Body of pancreas (tissue), 4 donors: ENCODE measurements around the gene GUCY2D. TPM values are rescaled to one million over a fixed set of nuclear protein-coding genes. Genes with fewer than 3 reads are reported as not detected.

Source experiments
- ATAC-seq: fragments of 150-250 bp; one replicate; pipeline ENCODE4 v1.9.1; 2016
- DNase-seq, 4 donors: peaks; one replicate each; pipeline ENCODE4 v3.0.0-alpha.2; 2019
- H3K27ac ChIP-seq, 4 donors: fragments of 200-600 bp; sonication (generic); 1 replicate in 3 of 4; 2 replicates in 1 of 4; pipeline versions ENCODE4 v1.5.1 to v1.6.1; 2016 to 2019; ENCODE audit warnings: mild to moderate bottlenecking in 1 of 4, mixed read lengths in 1 of 4, moderate library complexity in 1 of 4
- H3K27me3 ChIP-seq, 2 donors: fragments of 200-600 bp; sonication (generic); one replicate each; pipeline ENCODE4 v1.6.0; 2016; ENCODE audit warnings: mild to moderate bottlenecking in 1 of 2
- H3K36me3 ChIP-seq, 2 donors: fragments of 200-600 bp; sonication (generic); replicated peaks in 1 of 2; 2 replicates each; pipeline ENCODE4 v1.5.1; 2016; ENCODE audit warnings: low read depth in 2 of 2; ENCODE audit not compliant: insufficient read depth in 1 of 2
- H3K4me1 ChIP-seq: fragments of 200-600 bp; sonication (generic); one replicate; pipeline ENCODE4 v1.6.0; 2016
- H3K4me3 ChIP-seq, 2 donors: fragments of 200-600 bp; sonication (generic); 1 replicate in 1 of 2; 2 replicates in 1 of 2; pipeline ENCODE4 v1.5.1; 2016 to 2019
- H3K9me3 ChIP-seq, 3 donors: fragments of 200-600 bp; sonication (generic); 1 replicate in 2 of 3; 2 replicates in 1 of 3; pipeline ENCODE4 v1.5.1; 2016
- CTCF ChIP-seq, 7 experiments: fragments of 450-650 bp in 4 of 7; fragments of 200-600 bp in 3 of 7; sonication (generic) in 3 of 7; IDR thresholded peaks; one replicate each; pipeline ENCODE4 v1.5.1; 2016 to 2019; ENCODE audit warnings: antibody characterized with exemption in 7 of 7
- POLR2A ChIP-seq, 3 donors: fragments of 450-650 bp; IDR thresholded peaks; one replicate each; pipeline ENCODE4 v1.6.1; 2016; ENCODE audit warnings: antibody characterized with exemption in 3 of 3, mild to moderate bottlenecking in 2 of 3
- WGBS, 2 donors: methylation state at CpG; one replicate each; pipeline ENCODE4 v1.1.5; 2017; 5-methylcytosine and 5-hydroxymethylcytosine counted together
- intact Hi-C: fragments of 100-400 bp; cut with DNase I; formaldehyde crosslinking; loops from one replicate; pipeline ENCODE4 v1.15.1; 2023
- total RNA-seq, 2 donors: library from RNA; depleted of rRNA; stranded (reverse); fragments of >200 nt; gene quantifications; one replicate each; pipeline ENCODE4 v1.1.0, GENCODE V29; 2016

Gene GUCY2D
- total RNA-seq, 2 donors from 2014 or later = not detected

DNA sequence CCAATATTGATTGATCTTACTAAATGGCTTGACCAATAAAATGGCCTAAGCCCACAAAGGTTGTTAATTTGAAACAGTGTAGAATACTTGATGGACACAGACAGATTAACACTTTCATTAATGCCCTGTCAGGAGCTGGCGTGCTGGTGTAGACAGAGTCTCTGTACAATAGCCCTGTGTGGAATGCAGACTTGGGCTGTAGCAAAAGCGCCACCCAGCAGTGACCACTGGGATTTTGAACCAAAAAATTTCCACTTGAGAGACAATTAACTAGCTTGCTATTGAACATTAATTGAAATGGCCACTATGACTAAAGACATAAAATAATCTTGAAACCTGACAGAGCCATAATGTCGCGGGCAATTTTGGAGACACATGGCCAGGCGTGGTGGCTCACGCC lies 19.7 kb upstream of the GUCY2D start:
- WGBS, 2 donors = 73 to 79% methylated on average over 6 of the region's 6 CpGs
- H3K36me3 ChIP-seq = no peaks in the 10 kb centered on the region
- TF ChIP-seq CTCF (IDR thresholded peaks at IDR 0.05) = peak in 1 of 7 experiments; percentile 6
- no peak for TF ChIP-seq POLR2A (IDR thresholded peaks at IDR 0.05)
- DNase-seq (no peak), ATAC-seq (no peak)
- no peak overlapping the region for H3K27ac ChIP-seq
- no peaks in the 10 kb centered on the region for H3K27me3 ChIP-seq
- H3K4me3 ChIP-seq = no peak overlapping the region
- intact Hi-C loops = loop anchor here (5.0 to 10.0 kb wide), 2 partner anchors 158 to 235 kb away; no protein-coding TSS in a partner anchor
- no peaks in the 10 kb centered on the region for H3K9me3 ChIP-seq
- no peaks in the 10 kb centered on the region for H3K4me1 ChIP-seq

- WGBS, 2 donors = 42 to 62% methylated on average over 9 of the region's 9 CpGs
- no peak for TF ChIP-seq CTCF (IDR thresholded peaks at IDR 0.05)
- TF ChIP-seq POLR2A (IDR thresholded peaks at IDR 0.05) = no peak
Observed at GRCh38 chr17:7984904-7985303, 17.5 kb upstream of the GUCY2D start.

DNA sequence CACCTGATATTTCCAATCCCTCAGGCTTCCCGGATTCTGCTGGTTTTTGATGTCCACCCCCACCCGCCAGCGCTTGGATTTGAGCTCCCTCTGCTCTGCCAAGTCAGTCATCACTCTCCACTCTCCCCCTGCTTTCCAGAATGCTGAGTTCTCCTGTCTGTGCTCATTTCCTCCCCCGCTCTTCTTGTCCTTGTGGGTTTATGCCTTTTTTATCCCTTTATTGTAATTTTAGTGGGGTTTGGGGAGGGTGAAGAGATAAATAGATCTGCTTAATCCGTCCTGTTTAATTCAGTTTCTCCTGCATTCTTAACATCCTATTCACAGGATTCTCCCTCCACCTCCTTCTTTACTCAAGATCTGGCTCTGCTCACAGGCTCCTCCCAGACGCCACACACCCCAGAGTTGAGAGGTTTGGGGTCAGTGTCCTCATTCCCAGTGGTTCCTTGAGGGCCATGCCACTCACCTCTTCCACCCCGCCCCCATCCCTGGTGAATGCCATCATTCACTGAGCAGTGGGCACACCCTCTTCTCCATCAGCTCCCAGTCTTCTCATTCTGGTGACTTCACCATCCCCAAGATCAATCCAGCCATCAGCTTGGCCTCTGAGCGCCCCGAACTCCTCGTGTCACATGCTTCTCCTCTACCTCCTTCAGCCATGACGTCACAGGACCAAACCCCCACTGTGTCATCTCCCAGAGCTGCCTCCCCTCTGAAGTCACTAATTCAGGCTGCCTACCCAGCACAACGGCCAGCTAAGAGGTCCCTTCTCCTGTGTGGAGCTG lies 15.1 kb upstream of the GUCY2D start:
- no peak for DNase-seq
- Histone ChIP-seq H3K9me3 (no peaks in the 10 kb centered on the region), H3K27ac (no peak overlapping the region), H3K4me3 (no peak overlapping the region), H3K4me1 (peaks cover 3% of the 10 kb centered on the region), H3K36me3 (no peaks in the 10 kb centered on the region), H3K27me3 (no peaks in the 10 kb centered on the region)
- no peak for ATAC-seq
- WGBS, 2 donors = 55 to 60% methylated on average over 12 of the region's 12 CpGs
- no peak for TF ChIP-seq CTCF (IDR thresholded peaks at IDR 0.05)
- TF ChIP-seq POLR2A (IDR thresholded peaks at IDR 0.05) = no peak
- intact Hi-C loops = loop anchor here (5.0 to 10.0 kb wide), 4 partner anchors 55 to 163 kb away; partner anchors contain the start of genes CNTROB and TRAPPC1

More at GRCh38 chr17:7984904-7985303, 17.5 kb upstream of the GUCY2D start:
- no peaks in the 10 kb centered on the region for H3K9me3 ChIP-seq
- H3K27ac ChIP-seq = no peak overlapping the region
- no peaks in the 10 kb centered on the region for H3K36me3 ChIP-seq
- no peaks in the 10 kb centered on the region for H3K4me1 ChIP-seq
- DNase-seq = no peak
- no peak for ATAC-seq
- H3K4me3 ChIP-seq = no peak overlapping the region
- intact Hi-C loops = loop anchor here (5.0 to 10.0 kb wide), 5 partner anchors 53 to 238 kb away; partner anchors contain the start of genes CNTROB and TRAPPC1
- H3K27me3 ChIP-seq = no peaks in the 10 kb centered on the region

- WGBS, 2 donors = 16% methylated on average over 5 of the region's 5 CpGs
- no peaks in the 10 kb centered on the region for H3K36me3 ChIP-seq
- H3K9me3 ChIP-seq = no peaks in the 10 kb centered on the region
- ATAC-seq = peak; percentile 81
- peaks cover 3% of the 10 kb centered on the region for H3K4me1 ChIP-seq
- TF ChIP-seq CTCF (IDR thresholded peaks at IDR 0.05) (peak; percentile 47 to 90 (median 79)), POLR2A (IDR thresholded peaks at IDR 0.05) (no peak)
- H3K27me3 ChIP-seq = no peaks in the 10 kb centered on the region
- H3K4me3 ChIP-seq = no peak overlapping the region
- intact Hi-C loops = loop anchor here (5.0 to 10.0 kb wide), 4 partner anchors 56 to 164 kb away; partner anchors contain the start of genes CNTROB and TRAPPC1
- no peak overlapping the region for H3K27ac ChIP-seq
- DNase-seq = peak; percentile 45 to 81 (median 59)
Observed at GRCh38 chr17:7988750-7989178, 13.7 kb upstream of the GUCY2D start.
